Thyroid gland (tissue), 4 donors: ENCODE results near the gene EIF3D.

Source experiments
- CTCF ChIP-seq, 6 experiments: fragments of 200-600 bp in 3 of 6; fragments of 450-650 bp in 3 of 6; sonication (generic) in 3 of 6; IDR thresholded peaks; one replicate each; pipeline ENCODE4 v1.5.1; 2016 to 2019; ENCODE audit warnings: antibody characterized with exemption in 6 of 6, mild to moderate bottlenecking in 2 of 6, inconsistent platforms in 1 of 6, moderate library complexity in 1 of 6
- POLR2A ChIP-seq, 2 donors: fragments of 450-650 bp; IDR thresholded peaks; one replicate each; pipeline ENCODE4 v1.6.1; 2017; ENCODE audit warnings: antibody characterized with exemption in 2 of 2, mild to moderate bottlenecking in 2 of 2, moderate library complexity in 1 of 2

GRCh38 chr22:36568846-36569245 is 39.9 kb upstream of the EIF3D start:
- no peak for TF ChIP-seq CTCF (IDR thresholded peaks at IDR 0.05)
- no peak for TF ChIP-seq POLR2A (IDR thresholded peaks at IDR 0.05)
